K562 (cell line): Measurements from ENCODE around the gene HDAC3. TPM values are rescaled to one million over a fixed set of nuclear protein-coding genes. Genes with fewer than 3 reads are reported as not detected.

ENCODE experiments used
- ATAC-seq: fragments of 200-7000 bp; cut with Tn5 transposase; 3 replicates; pipeline ENCODE4 v1.9.1; 2020; ENCODE audit warnings: moderate library complexity
- BruUV-seq: library from RNA; stranded (reverse); fragments of 400-500 nt; replicated peaks from 2 replicates; lab custom pipeline; 2021; lab: Mats Ljungman, UMichigan
- CTCF ChIA-PET: fragments of 300-600 bp; formaldehyde crosslinking; extraction: SDS; loops from one replicate; lab custom pipeline; 2021; ENCODE audit warnings: low intra/inter-chr PET ratio; lab: Yijun Ruan, JAX
- POLR2A ChIA-PET: fragments of 300-600, 350-650 bp; sonication (Branson Sonifier 250); formaldehyde crosslinking; extraction: SDS; loops from one replicate; lab custom pipeline; 2021; ENCODE audit warnings: antibody characterized with exemption, inconsistent platforms; lab: Yijun Ruan, JAX
- DNase-seq, 4 experiments: peaks; one replicate each; pipeline versions ENCODE4 v3.0.0 to v3.0.0-alpha.2; 2011 to 2018; ENCODE audit warnings: low spot score in 3 of 4, mixed read lengths in 3 of 4; ENCODE audit errors: extremely low read depth in 1 of 4
- FAIRE-seq: peaks from 2 replicates; lab custom pipeline; 2011; peaks lifted over from hg19 to GRCh38; lab: Jason Lieb, UNC
- H2AFZ ChIP-seq: 2 replicates; pipeline ENCODE4 v1.6.0; 2011; ENCODE audit warnings: low read depth, low read length, control low read depth, inconsistent platforms
- H3K27ac ChIP-seq: fragments of 200-600 bp; 3 replicates; pipeline ENCODE4 v1.8.0; 2011; ENCODE audit warnings: low read depth, mild to moderate bottlenecking, control low read depth, inconsistent platforms, low read length, moderate library complexity, mixed read lengths; ENCODE audit errors: extremely low read depth
- H3K27me3 ChIP-seq, 2 experiments: fragments of 300-600 bp in 1 of 2; 2 replicates in 1 of 2; 3 replicates in 1 of 2; pipeline versions ENCODE4 v1.6.0 to v1.8.0; 2011; ENCODE audit warnings: inconsistent platforms in 2 of 2, low read length in 2 of 2, mild to moderate bottlenecking in 1 of 2, mixed read lengths in 1 of 2, moderate library complexity in 1 of 2; ENCODE audit not compliant: control insufficient read depth in 2 of 2, insufficient read depth in 2 of 2
- H3K36me3 ChIP-seq: fragments of 300-600 bp; 3 replicates; pipeline ENCODE4 v1.8.0; 2011; ENCODE audit warnings: mild to moderate bottlenecking, low read length, inconsistent platforms; ENCODE audit not compliant: control insufficient read depth, insufficient read depth
- H3K4me1 ChIP-seq, 2 experiments: fragments of 200-600 bp in 1 of 2; replicated peaks in 1 of 2; 2 replicates in 1 of 2; 3 replicates in 1 of 2; pipeline versions ENCODE4 v1.5.1 to v1.8.0; 2011; ENCODE audit warnings: inconsistent platforms in 2 of 2, low read length in 2 of 2, mild to moderate bottlenecking in 1 of 2, mixed read lengths in 1 of 2, moderate library complexity in 1 of 2; ENCODE audit not compliant: control insufficient read depth in 2 of 2, insufficient read depth in 2 of 2
- H3K4me2 ChIP-seq: 2 replicates; pipeline ENCODE4 v1.6.1; 2011; ENCODE audit warnings: low read length, control low read depth, inconsistent platforms, mixed read lengths; ENCODE audit not compliant: insufficient read depth
- H3K4me3 ChIP-seq: fragments of 200-600 bp; sonication (generic), shearing (Covaris generic); 2 replicates; pipeline ENCODE4 v1.5.1; 2016; ENCODE audit warnings: control low read depth, inconsistent platforms
- H3K79me2 ChIP-seq: fragments of 200-600 bp; 3 replicates; pipeline ENCODE4 v1.8.0; 2011; ENCODE audit warnings: low read length, inconsistent platforms; ENCODE audit not compliant: control insufficient read depth, insufficient read depth
- H3K9ac ChIP-seq, 2 experiments: 2 replicates each; pipeline versions ENCODE4 v1.6.0 to v1.6.1; 2011; ENCODE audit warnings: low read depth in 2 of 2, low read length in 2 of 2, control low read depth in 1 of 2, inconsistent platforms in 1 of 2, mild to moderate bottlenecking in 1 of 2, mixed read lengths in 1 of 2; ENCODE audit not compliant: insufficient read depth in 1 of 2
- H3K9me1 ChIP-seq: one replicate; pipeline ENCODE4 v1.6.0; 2011; ENCODE audit warnings: inconsistent platforms, mild to moderate bottlenecking, low read length, moderate library complexity; ENCODE audit not compliant: control insufficient read depth, insufficient read depth
- H3K9me3 ChIP-seq: replicated peaks from 2 replicates; pipeline ENCODE4 v1.5.1; 2011; ENCODE audit warnings: low read depth, low read length, inconsistent platforms; ENCODE audit not compliant: control insufficient read depth, insufficient read depth
- H4K20me1 ChIP-seq: replicated peaks from 2 replicates; pipeline ENCODE4 v1.6.1; 2011; ENCODE audit warnings: low read length, inconsistent platforms, mixed read lengths; ENCODE audit not compliant: control insufficient read depth, insufficient read depth
- ADNP ChIP-seq: fragments of 200-800 bp; sonication (Bioruptor generic); IDR thresholded peaks from 2 replicates; pipeline ENCODE4 v1.6.1; 2016; ENCODE audit warnings: missing genetic modification characterization, missing compliant biosample characterization
- CREB3 ChIP-seq: fragments of 450-650 bp; conservative IDR thresholded peaks from 2 replicates; pipeline ENCODE4 v1.6.1; 2016; ENCODE audit warnings: missing genetic modification characterization, low read depth, mild to moderate bottlenecking, missing compliant biosample characterization, moderate library complexity
- E2F4 ChIP-seq: sonication (generic); formaldehyde crosslinking; IDR thresholded peaks from 2 replicates; pipeline ENCODE4 v1.8.0; 2022; ENCODE audit warnings: mild to moderate bottlenecking, low read depth, missing genetic modification reagents
- ELK3 ChIP-seq: fragments of 450-650 bp; formaldehyde crosslinking; IDR thresholded peaks from 2 replicates; pipeline ENCODE4 v1.4.0; 2020; ENCODE audit warnings: mild to moderate bottlenecking
- GATAD2B ChIP-seq: fragments of 450-650 bp; IDR thresholded peaks from 2 replicates; pipeline ENCODE4 v1.6.1; 2017; ENCODE audit warnings: mild to moderate bottlenecking, borderline replicate concordance
- KDM1A ChIP-seq, 2 experiments: fragments of 450-650 bp; IDR thresholded peaks; 2 replicates each; pipeline ENCODE4 v1.6.1; 2016; ENCODE audit warnings: mild to moderate bottlenecking in 2 of 2
- LCOR ChIP-seq: sonication (generic); formaldehyde crosslinking; IDR thresholded peaks from 2 replicates; pipeline ENCODE4 v1.8.0; 2022; ENCODE audit warnings: mild to moderate bottlenecking, missing genetic modification reagents
- NCOR1 ChIP-seq: fragments of 450-650 bp; IDR thresholded peaks from 2 replicates; pipeline ENCODE4 v1.6.1; 2016; ENCODE audit warnings: mild to moderate bottlenecking, moderate library complexity
- NR2F6 ChIP-seq: fragments of 450-650 bp; formaldehyde crosslinking; IDR thresholded peaks from 2 replicates; pipeline ENCODE4 v1.4.0; 2020; ENCODE audit warnings: mild to moderate bottlenecking
- SNRNP70 ChIP-seq: fragments of 200-400 bp; formaldehyde crosslinking; optimal IDR thresholded peaks from 2 replicates; pipeline ENCODE3; 2017; ENCODE audit warnings: low read depth, low read length
- STAT5B ChIP-seq: fragments of 250-450 bp; sonication (Bioruptor Pico); IDR thresholded peaks from 2 replicates; pipeline ENCODE4 v1.8.0; 2021; ENCODE audit warnings: mild to moderate bottlenecking, inconsistent platforms
- TAF7 ChIP-seq: fragments of 450-650 bp; IDR thresholded peaks from 2 replicates; pipeline ENCODE4 v1.6.1; 2016; ENCODE audit warnings: missing genetic modification characterization, missing compliant biosample characterization
- TAL1 ChIP-seq: fragments of 450-650 bp; IDR thresholded peaks from 2 replicates; pipeline ENCODE4 v1.6.1; 2016; ENCODE audit warnings: mild to moderate bottlenecking
- ZBTB17 ChIP-seq: fragments of 450-650 bp; formaldehyde crosslinking; IDR thresholded peaks from 2 replicates; pipeline ENCODE4 v1.4.0; 2020; ENCODE audit warnings: mild to moderate bottlenecking
- ZNF197 ChIP-seq: fragments of 200-800 bp; sonication (Bioruptor generic); IDR thresholded peaks from 2 replicates; pipeline ENCODE4 v1.6.1; 2016; ENCODE audit warnings: low read depth, missing genetic modification characterization, missing compliant biosample characterization
- ZNF253 ChIP-seq: fragments of 250-450 bp; sonication (Bioruptor Pico); conservative IDR thresholded peaks from 2 replicates; pipeline ENCODE4 v1.6.1; 2021; ENCODE audit warnings: mild to moderate bottlenecking
- ZNF274 ChIP-seq: IDR thresholded peaks from 2 replicates; pipeline ENCODE4 v1.6.1; 2011; ENCODE audit warnings: low read depth, mild to moderate bottlenecking, low read length, moderate library complexity, borderline replicate concordance
- ZNF431 ChIP-seq: sonication (generic); formaldehyde crosslinking; IDR thresholded peaks from 2 replicates; pipeline ENCODE4 v1.8.0; 2022; ENCODE audit warnings: mild to moderate bottlenecking, missing genetic modification reagents
- ZNF561 ChIP-seq: fragments of 450-650 bp; formaldehyde crosslinking; conservative IDR thresholded peaks from 2 replicates; pipeline ENCODE4 v1.4.0; 2020; ENCODE audit warnings: mild to moderate bottlenecking, moderate library complexity
- ZNF584 ChIP-seq: fragments of 200-800 bp; sonication (Bioruptor generic); IDR thresholded peaks from 2 replicates; pipeline ENCODE4 v1.6.1; 2016; ENCODE audit warnings: low read depth, mild to moderate bottlenecking, missing genetic modification characterization, missing compliant biosample characterization
- ZSCAN32 ChIP-seq: fragments of 450-650 bp; formaldehyde crosslinking; IDR thresholded peaks from 2 replicates; pipeline ENCODE4 v1.4.0; 2020; ENCODE audit warnings: mild to moderate bottlenecking, moderate library complexity
- WGBS: fragments of 100-300 bp; shearing (Covaris generic); methylation state at CpG from one replicate; pipeline ENCODE4 v1.1.6; 2016; ENCODE audit warnings: low coverage, mixed read lengths; ENCODE audit not compliant: insufficient coverage; ENCODE audit errors: missing lambda C conversion rate; 5-methylcytosine and 5-hydroxymethylcytosine counted together
- in situ Hi-C: fragments of 300-500 bp; cut with MboI; formaldehyde crosslinking; loops from 4 replicates; pipeline ENCODE4 v1.15.0; 2018; ENCODE audit warnings: inconsistent platforms, mixed read lengths
- intact Hi-C: fragments of 100-400 bp; cut with micrococcal nuclease; formaldehyde crosslinking; loops from 2 replicates; pipeline ENCODE4 v1.14.2; 2022
- polyA plus RNA-seq, 8 experiments: library from polyadenylated mRNA; depleted of rRNA in 4 of 8; stranded (reverse) in 5 of 8; unstranded in 3 of 8; fragments of >200 nt; fragmentation: Nextera tagmentation in 2 of 8; fragmentation: Illumina TruSeq in 1 of 8; extraction: Ambion mirVana in 2 of 8; extraction: Trizol in 1 of 8; gene quantifications; 2 replicates each; pipeline versions ENCODE4 v1.2.1 to v1.2.3, GENCODE V29; 2011 to 2014; ENCODE audit warnings: inconsistent platforms in 1 of 8, missing spikeins in 1 of 8
- total RNA-seq, 7 experiments: library from RNA; depleted of rRNA in 6 of 7; stranded (reverse); fragments of >200 nt in 6 of 7; fragmentation: Illumina TruSeq in 2 of 7; extraction: Trizol in 2 of 7; gene quantifications; 2 replicates each; pipeline versions ENCODE4 v1.2.1 to v1.2.3, GENCODE V29; 2011 to 2021; ENCODE audit warnings: low replicate concordance in 1 of 7

HDAC3 gene
- total and polyA plus RNA-seq, 9 of the 15 experiments (the other 6 are each of a cell fraction or from before 2014, with no cell fraction given) = 89.7 to 191 (median 119) TPM

GRCh38 chr5:141637767-141638419 lies 1.2 kb upstream of the HDAC3 start:
- Histone ChIP-seq H3K4me1 (peaks cover 45 to 52% of the 10 kb centered on the region in 2 experiments), H2AFZ (peak overlapping the region; percentile 89), H3K36me3 (peaks cover 56% of the 10 kb centered on the region), H3K4me3 (peak overlapping the region; percentile 91), H3K27ac (peak overlapping the region; percentile 84), H3K79me2 (peaks cover 59% of the 10 kb centered on the region), H3K27me3 (no peaks in the 10 kb centered on the region), H3K9ac (peak overlapping the region; percentile 88 to 95), H3K9me1 (peaks cover 5% of the 10 kb centered on the region), H4K20me1 (peaks cover 12% of the 10 kb centered on the region; the same call in 1 of the 2 replicates), H3K4me2 (peak overlapping the region; percentile 100), H3K9me3 (no peaks in the 10 kb centered on the region)
- FAIRE-seq (peak; percentile 70), DNase-seq (peak; percentile 76 to 85 (median 81)), ATAC-seq (peak; percentile 52)
- in situ Hi-C loops (loop anchor here (5.0 kb wide), 1 partner anchor 46 kb away; no protein-coding TSS in a partner anchor), intact Hi-C loops (loop anchor here (5.0 kb wide), 1 partner anchor 46 kb away; no protein-coding TSS in a partner anchor)
- ChIA-PET CTCF (interaction anchor here (0.6 kb wide), 1 partner anchor 315 kb away, joined by 3 read pairs; no protein-coding TSS in a partner anchor), POLR2A (interaction anchor here (0.5 to 2.2 kb wide), 9 partner anchors 9 to 372 kb away, joined by 3 to 13 read pairs (median 4); partner anchors contain the start of genes DIAPH1 and FCHSD1)
- BruUV-seq = TSS peak; percentile 47
- WGBS = under 1% methylated on average over 39 of the region's 40 CpGs
- no peak for TF ChIP-seq ADNP (tag)
- no peak for TF ChIP-seq ELK3 (CRISPR knock-in tag)
- TF ChIP-seq ZNF584 (CRISPR knock-in tag) = no peak
- TF ChIP-seq LCOR (CRISPR knock-in tag) = no peak
- no peak for TF ChIP-seq ZNF274
- no peak for TF ChIP-seq E2F4 (CRISPR knock-in tag)
- no peak for TF ChIP-seq STAT5B
- TF ChIP-seq TAL1 = no peak
- TF ChIP-seq TAF7 (tag) = no peak
- no peak for TF ChIP-seq SNRNP70
- TF ChIP-seq ZNF197 = no peak
- no peak for TF ChIP-seq NCOR1
- TF ChIP-seq ZNF561 (CRISPR knock-in tag) = no peak
- TF ChIP-seq ZNF431 (CRISPR knock-in tag) = no peak
- TF ChIP-seq ZBTB17 = no peak
- TF ChIP-seq KDM1A (IDR thresholded peaks at IDR 0.05) = 0 out of 4 replicates have a peak, but pooled peaks of 1 of the 2 experiments have one; percentile 27
- TF ChIP-seq ZNF253 = no peak
- TF ChIP-seq ZSCAN32 (CRISPR knock-in tag) = no peak
- no peak for TF ChIP-seq GATAD2B
- no peak for TF ChIP-seq NR2F6 (CRISPR knock-in tag)
- TF ChIP-seq CREB3 = 0 out of 2 replicates have a peak, but pooled peaks have one; percentile 48
